HepG2 (cell line): ENCODE results near the gene TSSK6.

ENCODE experiments used
- EP300 ChIP-seq, 3 experiments: sonication (generic) in 1 of 3; formaldehyde crosslinking in 1 of 3; IDR thresholded peaks; 2 replicates each; pipeline versions ENCODE4 v1.5.1 to v1.6.1; 2011 to 2020; ENCODE audit warnings: low read depth in 2 of 3, low read length in 2 of 3, borderline replicate concordance in 1 of 3, improper control_type of control experiment in 1 of 3, mild to moderate bottlenecking in 1 of 3, missing genetic modification reagents in 1 of 3, moderate library complexity in 1 of 3
- EZH2 ChIP-seq: conservative IDR thresholded peaks from 2 replicates; pipeline ENCODE4 v1.6.1; 2012; ENCODE audit warnings: mild to moderate bottlenecking, low read depth, low read length, moderate library complexity
- FOXJ3 ChIP-seq: sonication (generic); formaldehyde crosslinking; IDR thresholded peaks from 2 replicates; pipeline ENCODE4 v1.4.0; 2020; ENCODE audit warnings: missing genetic modification reagents, mild to moderate bottlenecking, borderline replicate concordance
- HNRNPL ChIP-seq: fragments of 200-400 bp; formaldehyde crosslinking; IDR thresholded peaks from 2 replicates; pipeline ENCODE4 v1.6.1; 2017; ENCODE audit warnings: mild to moderate bottlenecking, low read depth, low read length
- POLR2AphosphoS5 ChIP-seq: IDR thresholded peaks from 2 replicates; pipeline ENCODE4 v1.6.1; 2012; ENCODE audit warnings: low read depth, low read length
- RFX5 ChIP-seq: IDR thresholded peaks from 2 replicates; pipeline ENCODE4 v1.6.1; 2011; ENCODE audit warnings: low read depth, low read length, improper control_type of control experiment
- SKI ChIP-seq: fragments of 450-650 bp; IDR thresholded peaks from one replicate; pipeline ENCODE4 v1.6.1; 2018; ENCODE audit warnings: mild to moderate bottlenecking; ENCODE audit not compliant: partially characterized antibody
- SP1 ChIP-seq, 2 experiments: fragments of 450-650 bp in 1 of 2; sonication (generic) in 1 of 2; formaldehyde crosslinking in 1 of 2; IDR thresholded peaks; 2 replicates each; pipeline versions ENCODE4 v1.4.0 to v1.6.1; 2016 to 2020; ENCODE audit warnings: missing genetic modification reagents in 1 of 2
- TOE1 ChIP-seq: sonication (generic); formaldehyde crosslinking; IDR thresholded peaks from 2 replicates; pipeline ENCODE4 v1.4.0; 2020; ENCODE audit warnings: mild to moderate bottlenecking, missing genetic modification reagents
- ZNF124 ChIP-seq: sonication (generic); formaldehyde crosslinking; IDR thresholded peaks from 2 replicates; pipeline ENCODE4 v1.4.0; 2020; ENCODE audit warnings: missing genetic modification reagents
- TF ChIP-seq, protein P1 (sequence below): sonication (generic); formaldehyde crosslinking; IDR thresholded peaks from 2 replicates; pipeline ENCODE4 v1.5.0; 2020; ENCODE audit warnings: mild to moderate bottlenecking, missing genetic modification reagents, moderate library complexity
- TF ChIP-seq, protein P2 (sequence below): sonication (generic); formaldehyde crosslinking; IDR thresholded peaks from 2 replicates; pipeline ENCODE4 v1.8.0; 2022; ENCODE audit warnings: mild to moderate bottlenecking, missing genetic modification reagents, moderate library complexity
- TF ChIP-seq, protein P3 (sequence below): fragments of 450-650 bp; IDR thresholded peaks from 2 replicates; pipeline ENCODE4 v1.6.1; 2017
- TF ChIP-seq, protein P4 (sequence below): sonication (generic); formaldehyde crosslinking; IDR thresholded peaks from 2 replicates; pipeline ENCODE4 v1.8.1; 2023; ENCODE audit warnings: mild to moderate bottlenecking, missing genetic modification reagents, borderline replicate concordance

DNA sequence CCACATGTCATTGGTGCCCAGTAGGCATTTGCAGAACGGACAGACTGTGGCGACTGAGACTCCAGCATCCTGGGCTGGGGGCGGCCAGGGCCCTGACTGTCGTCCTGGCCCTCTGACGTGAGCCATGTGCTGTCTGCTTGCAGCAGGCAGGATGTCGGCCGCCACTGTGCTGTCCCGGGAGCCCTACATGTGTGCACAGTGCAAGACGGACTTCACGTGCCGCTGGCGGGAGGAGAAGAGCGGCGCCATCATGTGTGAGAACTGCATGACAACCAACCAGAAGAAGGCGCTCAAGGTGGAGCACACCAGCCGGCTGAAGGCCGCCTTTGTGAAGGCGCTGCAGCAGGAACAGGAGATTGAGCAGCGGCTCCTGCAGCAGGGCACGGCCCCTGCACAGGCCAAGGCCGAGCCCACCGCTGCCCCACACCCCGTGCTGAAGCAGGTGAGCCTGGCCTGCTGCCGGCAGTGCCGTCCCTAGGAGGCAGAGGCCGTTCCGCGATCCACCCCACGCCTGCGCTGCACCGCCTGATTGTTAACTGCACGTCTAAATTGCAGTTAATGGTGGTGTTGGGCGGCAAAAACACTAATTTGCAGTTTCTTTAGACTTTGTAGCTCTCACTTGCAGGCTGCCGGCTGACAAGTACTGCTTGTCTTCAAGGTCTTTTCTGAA lies 14.2 kb downstream of the TSSK6 start:
- TF ChIP-seq SP1 (IDR thresholded peaks at IDR 0.05), result no peak
- TF ChIP-seq SP1 (CRISPR knock-in tag; IDR thresholded peaks at IDR 0.05), result no peak
- TF ChIP-seq, protein P1, sequence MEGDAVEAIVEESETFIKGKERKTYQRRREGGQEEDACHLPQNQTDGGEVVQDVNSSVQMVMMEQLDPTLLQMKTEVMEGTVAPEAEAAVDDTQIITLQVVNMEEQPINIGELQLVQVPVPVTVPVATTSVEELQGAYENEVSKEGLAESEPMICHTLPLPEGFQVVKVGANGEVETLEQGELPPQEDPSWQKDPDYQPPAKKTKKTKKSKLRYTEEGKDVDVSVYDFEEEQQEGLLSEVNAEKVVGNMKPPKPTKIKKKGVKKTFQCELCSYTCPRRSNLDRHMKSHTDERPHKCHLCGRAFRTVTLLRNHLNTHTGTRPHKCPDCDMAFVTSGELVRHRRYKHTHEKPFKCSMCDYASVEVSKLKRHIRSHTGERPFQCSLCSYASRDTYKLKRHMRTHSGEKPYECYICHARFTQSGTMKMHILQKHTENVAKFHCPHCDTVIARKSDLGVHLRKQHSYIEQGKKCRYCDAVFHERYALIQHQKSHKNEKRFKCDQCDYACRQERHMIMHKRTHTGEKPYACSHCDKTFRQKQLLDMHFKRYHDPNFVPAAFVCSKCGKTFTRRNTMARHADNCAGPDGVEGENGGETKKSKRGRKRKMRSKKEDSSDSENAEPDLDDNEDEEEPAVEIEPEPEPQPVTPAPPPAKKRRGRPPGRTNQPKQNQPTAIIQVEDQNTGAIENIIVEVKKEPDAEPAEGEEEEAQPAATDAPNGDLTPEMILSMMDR (CRISPR knock-in tag), result no peak
- no peak for TF ChIP-seq FOXJ3 (CRISPR knock-in tag)
- TF ChIP-seq HNRNPL, result no peak
- TF ChIP-seq RFX5, result no peak
- TF ChIP-seq POLR2AphosphoS5, result no peak
- TF ChIP-seq SKI, result no peak
- TF ChIP-seq, protein P2, sequence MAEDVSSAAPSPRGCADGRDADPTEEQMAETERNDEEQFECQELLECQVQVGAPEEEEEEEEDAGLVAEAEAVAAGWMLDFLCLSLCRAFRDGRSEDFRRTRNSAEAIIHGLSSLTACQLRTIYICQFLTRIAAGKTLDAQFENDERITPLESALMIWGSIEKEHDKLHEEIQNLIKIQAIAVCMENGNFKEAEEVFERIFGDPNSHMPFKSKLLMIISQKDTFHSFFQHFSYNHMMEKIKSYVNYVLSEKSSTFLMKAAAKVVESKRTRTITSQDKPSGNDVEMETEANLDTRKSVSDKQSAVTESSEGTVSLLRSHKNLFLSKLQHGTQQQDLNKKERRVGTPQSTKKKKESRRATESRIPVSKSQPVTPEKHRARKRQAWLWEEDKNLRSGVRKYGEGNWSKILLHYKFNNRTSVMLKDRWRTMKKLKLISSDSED (CRISPR knock-in tag), result no peak
- TF ChIP-seq, protein P3, sequence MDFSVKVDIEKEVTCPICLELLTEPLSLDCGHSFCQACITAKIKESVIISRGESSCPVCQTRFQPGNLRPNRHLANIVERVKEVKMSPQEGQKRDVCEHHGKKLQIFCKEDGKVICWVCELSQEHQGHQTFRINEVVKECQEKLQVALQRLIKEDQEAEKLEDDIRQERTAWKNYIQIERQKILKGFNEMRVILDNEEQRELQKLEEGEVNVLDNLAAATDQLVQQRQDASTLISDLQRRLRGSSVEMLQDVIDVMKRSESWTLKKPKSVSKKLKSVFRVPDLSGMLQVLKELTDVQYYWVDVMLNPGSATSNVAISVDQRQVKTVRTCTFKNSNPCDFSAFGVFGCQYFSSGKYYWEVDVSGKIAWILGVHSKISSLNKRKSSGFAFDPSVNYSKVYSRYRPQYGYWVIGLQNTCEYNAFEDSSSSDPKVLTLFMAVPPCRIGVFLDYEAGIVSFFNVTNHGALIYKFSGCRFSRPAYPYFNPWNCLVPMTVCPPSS, result no peak
- no peak for TF ChIP-seq EZH2
- TF ChIP-seq, protein P4, sequence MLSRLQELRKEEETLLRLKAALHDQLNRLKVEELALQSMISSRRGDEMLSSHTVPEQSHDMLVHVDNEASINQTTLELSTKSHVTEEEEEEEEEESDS (CRISPR knock-in tag), result no peak
- no peak for TF ChIP-seq TOE1
- TF ChIP-seq ZNF124 (CRISPR knock-in tag), result no peak
- no peak for TF ChIP-seq EP300 (IDR thresholded peaks at IDR 0.05; ENCODE audit: low read depth in 2 of 2, low read length in 2 of 2)
- TF ChIP-seq EP300 (CRISPR knock-in tag; IDR thresholded peaks at IDR 0.05; ENCODE audit: borderline replicate concordance), result no peak
